ENCODE results near the gene KRT20.
"Not testable (repeated sequence)": the region's sequence is repeated elsewhere in the genome, so short reads cannot be mapped to it uniquely, and the experiment has no call there.

The KRT20 gene, protein sequence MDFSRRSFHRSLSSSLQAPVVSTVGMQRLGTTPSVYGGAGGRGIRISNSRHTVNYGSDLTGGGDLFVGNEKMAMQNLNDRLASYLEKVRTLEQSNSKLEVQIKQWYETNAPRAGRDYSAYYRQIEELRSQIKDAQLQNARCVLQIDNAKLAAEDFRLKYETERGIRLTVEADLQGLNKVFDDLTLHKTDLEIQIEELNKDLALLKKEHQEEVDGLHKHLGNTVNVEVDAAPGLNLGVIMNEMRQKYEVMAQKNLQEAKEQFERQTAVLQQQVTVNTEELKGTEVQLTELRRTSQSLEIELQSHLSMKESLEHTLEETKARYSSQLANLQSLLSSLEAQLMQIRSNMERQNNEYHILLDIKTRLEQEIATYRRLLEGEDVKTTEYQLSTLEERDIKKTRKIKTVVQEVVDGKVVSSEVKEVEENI

DNA sequence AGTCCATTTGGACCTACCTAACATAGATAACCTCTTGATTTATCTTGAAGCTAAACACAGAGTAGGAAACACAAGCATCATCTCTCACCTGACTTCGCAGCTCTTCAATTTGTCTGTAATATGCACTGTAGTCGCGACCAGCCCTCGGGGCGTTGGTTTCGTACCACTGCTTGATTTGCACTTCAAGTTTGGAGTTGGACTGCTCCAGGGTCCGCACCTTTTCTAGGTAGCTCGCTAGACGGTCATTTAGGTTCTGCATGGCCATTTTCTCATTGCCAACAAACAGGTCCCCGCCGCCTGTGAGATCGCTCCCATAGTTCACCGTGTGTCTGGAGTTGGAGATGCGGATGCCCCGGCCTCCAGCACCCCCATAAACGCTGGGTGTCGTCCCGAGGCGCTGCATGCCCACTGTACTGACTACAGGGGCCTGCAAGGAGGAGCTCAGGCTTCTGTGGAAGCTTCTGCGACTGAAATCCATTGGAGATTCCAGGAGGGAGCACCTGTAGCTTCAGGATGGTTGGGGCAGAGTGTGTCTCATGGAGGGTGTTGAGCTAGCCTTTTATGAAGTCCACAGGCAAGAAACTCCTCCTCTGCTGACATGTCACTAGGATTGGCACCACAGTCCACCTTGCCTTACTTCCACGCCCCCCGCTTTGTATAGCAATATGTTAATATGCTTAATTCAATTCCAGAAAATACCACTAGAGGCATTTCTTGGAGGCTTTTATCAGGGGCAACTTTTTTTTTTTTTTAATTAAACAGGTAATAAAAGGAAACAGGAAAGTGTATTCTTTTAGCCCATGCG lies at the start of gene KRT20:
TSS of gene KRT20 (minus strand) at position 535 of the 805 bp plus-strand sequence. CDS start at position 478, 57 bp downstream.
- DNase-seq (ENCODE audit: low read depth in 3 of 3, low spot score in 1 of 3) = no peak

DNA sequence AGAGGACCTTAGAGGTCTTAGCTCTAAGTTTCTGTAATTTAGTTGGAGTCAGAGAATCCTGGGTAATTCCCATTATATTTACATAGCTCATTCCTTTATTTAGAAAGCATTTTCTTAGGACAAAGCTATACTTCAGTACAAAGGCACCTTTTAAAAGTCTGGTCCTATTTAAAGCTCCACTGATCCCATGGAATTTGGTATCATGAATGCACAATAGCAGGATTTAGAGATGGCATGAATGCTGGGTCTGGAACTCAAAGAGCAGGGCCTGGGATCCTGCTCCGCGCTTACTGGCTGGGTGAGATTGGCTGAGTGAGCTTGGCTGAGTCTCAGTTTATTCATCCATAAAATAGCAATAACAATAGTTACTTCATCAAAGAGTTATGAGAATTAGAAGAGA lies 47.6 kb upstream of the KRT20 start:
- DNase-seq (ENCODE audit: low read depth in 3 of 3, low spot score in 1 of 3) = no peak

DNA sequence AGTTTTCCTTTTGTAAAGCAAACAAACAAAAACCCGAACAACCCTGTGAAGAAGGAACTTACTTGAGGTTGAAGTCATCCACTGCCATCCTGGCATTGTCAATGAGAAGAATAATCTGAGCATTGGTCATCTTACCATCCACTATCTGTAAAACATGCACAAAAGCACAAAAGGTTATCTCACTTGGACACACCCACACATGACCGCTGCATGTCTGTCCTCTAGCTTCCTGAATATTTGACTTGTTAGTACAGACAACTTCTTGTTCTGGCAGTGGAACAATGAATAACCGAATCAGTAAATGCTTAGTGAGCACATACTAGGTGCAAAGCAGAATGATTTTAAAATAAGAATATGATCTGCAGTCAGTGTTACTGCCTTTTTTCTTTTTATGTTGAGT lies 46.3 kb upstream of the KRT20 start:
- no peak for DNase-seq (ENCODE audit: low read depth in 3 of 3, low spot score in 1 of 3)

DNA sequence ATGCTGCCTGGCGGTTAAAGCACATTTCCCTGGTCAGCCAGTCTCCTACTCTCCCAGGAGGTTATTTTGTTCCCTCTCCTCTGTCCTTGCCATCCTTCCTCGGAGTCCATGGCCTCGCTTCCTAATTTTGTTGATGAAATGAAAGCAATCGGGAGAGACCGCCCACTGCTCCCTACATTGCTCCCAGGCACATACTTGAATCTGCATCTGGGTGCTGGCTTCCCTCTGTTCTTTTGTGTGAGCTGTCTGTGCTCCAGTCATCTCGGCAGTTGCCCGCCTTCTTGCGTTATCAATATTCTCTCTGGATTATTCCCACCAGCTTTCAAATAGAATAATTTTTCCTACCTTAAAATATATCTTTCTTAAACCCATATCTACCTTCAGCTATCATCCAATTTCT lies 41.3 kb upstream of the KRT20 start:
- no peak for DNase-seq (ENCODE audit: low read depth in 3 of 3, low spot score in 1 of 3)

DNA sequence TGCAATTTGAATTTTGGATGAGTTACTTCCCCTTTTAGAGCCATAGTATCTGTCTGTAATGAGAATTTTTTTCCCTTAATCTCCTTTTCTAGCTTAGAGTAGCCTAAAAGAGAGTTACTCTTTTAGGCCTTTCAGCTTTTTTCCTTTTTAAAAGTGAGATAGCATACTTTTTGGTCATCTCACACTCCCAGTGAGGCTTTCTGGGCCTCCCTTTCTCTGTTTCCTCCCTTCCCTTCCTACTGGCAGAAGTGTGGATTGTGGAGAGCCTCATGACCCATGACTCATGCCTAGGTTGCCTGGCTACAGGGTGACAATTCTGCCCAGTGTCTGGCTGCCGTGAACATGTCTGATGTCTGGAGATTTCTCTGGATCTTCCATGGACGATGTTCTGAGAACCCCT lies 37.2 kb upstream of the KRT20 start:
- no peak for DNase-seq (ENCODE audit: low read depth in 3 of 3, low spot score in 1 of 3)

DNA sequence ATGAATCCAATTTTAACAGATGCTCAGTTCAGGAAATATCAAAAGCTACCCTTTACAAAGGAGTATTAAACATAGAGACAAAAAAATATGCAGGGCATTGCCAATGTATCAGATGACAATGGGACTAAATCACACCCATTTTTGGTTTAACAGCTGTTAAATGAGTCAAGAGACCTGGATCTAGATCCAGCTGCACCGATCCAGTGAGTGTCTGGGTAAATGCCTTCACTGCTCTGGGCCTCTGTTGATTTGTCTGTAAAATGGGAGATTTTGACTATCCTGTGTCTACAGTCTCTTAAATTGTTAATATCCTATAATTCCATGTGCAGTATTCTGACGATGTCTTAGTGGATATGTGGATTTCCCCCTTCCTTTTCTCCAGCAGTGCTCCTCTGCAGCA lies 36.0 kb upstream of the KRT20 start:
- no peak for DNase-seq (ENCODE audit: low read depth in 3 of 3, low spot score in 1 of 3)

DNA sequence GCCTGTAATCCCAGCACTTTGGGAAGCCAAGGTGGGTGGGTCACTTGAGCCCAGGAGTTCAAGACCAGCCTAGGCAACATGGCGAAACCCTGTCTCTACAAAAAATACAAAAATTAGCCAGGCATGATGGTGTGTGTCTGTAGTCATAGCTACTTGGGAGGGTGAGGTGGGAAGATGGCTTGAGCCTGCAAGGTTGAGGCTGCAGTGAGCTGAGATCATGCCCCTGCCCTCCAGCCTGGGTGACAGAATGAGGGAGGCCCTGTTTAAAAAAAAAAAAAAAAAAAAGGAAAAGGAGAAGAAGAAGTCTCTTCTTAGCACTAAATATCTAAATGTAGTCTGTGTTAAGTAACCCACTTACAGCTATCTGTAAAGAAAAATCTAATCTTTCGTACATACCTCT lies 32.1 kb upstream of the KRT20 start:
- not testable (repeated sequence) for DNase-seq (ENCODE audit: low read depth in 3 of 3, low spot score in 1 of 3)

DNA sequence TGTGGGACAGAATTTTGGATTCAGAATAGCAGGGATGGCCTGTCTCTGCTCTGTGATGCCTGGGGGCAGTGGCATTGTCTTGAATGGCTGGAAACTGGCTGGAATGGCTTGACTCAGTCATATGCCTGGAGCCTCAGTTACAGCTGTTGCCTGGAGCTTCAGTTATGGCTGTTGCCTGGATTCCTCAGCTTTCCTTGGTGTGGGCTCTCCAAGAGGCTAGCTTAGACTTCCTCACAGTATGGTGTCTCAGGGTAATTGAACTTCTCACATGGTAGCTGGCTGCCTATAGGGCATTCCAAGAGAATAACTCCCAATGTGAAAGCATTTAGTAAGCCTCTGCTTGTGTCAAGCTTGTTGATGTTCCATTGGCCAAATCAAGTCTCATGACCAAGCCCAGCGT lies 31.3 kb upstream of the KRT20 start:
- DNase-seq (ENCODE audit: low read depth in 3 of 3, low spot score in 1 of 3) = no peak

DNA sequence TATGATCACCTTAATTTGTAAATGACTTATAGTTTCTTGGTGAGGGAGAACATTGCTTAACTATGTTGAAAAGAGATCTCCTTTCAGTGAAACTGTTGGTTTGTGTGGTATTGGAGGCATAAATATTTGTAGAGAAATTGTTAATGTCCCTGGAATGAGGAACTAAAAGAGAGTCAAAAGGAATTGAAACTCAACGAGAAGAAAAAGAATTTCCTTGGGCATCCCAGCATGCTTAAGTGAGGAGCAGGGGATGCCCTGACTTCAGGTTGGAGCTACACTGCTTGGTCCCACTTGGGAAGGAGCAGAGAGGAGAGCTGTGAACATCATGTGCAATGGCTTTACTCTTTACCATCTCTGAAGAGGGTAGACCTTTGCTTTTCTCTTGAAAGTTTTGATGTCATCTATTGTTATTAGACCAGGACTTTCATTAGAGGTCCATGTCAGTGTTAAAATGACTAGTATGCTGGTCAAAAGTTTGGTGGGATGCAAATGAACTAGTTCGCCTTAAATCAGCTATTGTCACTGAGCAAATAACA lies 30.7 kb upstream of the KRT20 start:
- no peak for DNase-seq (ENCODE audit: low read depth in 3 of 3, low spot score in 1 of 3)

DNA sequence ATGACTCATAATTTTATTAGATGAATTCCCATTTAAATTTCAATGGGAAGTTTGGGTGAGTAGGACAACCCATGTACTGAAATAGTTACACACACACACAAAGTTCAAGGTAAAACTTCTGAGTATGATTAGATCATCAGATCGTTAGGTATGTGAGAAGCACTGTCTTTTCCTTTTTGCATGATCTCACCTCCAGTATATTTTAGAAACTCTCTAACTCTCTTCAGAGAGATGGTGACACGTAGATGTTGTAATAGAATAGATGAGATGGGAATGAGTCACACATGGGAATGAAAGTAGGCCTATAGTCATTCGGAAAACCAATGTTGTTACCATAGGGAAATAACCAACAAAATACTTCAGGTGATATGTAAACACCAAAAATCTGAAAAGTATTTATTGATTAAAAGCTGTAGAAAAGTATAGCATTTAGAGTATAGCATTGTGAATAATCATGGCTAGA lies 30.2 kb upstream of the KRT20 start:
- DNase-seq (ENCODE audit: low read depth in 3 of 3, low spot score in 1 of 3) = no peak

DNA sequence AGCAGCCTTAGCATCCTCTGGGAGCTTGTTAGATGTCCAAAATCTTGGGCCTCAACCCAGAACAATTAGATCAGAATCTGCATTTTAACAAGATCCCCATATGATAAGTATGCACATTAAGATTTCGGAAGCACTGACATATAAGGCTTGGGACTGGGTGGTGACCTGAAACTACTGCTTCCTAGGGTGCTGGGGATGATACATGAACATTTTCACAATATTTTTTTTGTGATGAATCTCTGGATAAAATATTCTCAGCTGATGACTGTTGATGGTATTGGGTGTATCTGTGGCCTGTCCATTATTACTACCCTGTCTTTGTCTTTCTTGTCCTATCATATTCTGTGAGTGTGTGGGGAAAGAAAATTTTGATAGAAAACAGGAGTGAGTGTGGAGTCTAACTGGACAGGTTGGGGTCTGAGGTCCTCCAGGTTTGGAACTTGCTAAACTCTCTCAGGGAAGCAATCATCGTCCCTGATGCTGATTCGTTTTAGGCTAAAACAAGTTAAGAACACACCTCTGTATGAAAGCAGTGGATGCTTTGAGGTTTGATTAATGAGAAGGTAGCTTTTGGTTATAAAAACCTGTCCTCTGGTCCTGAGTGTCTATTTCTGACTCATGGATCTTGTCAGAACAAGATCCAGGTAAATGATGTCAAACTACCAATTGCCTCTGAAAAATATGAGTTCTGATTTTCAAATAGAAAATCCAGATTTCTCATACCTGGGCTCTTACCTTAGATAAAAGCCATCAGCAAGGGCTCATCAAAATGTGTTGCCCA lies 29.2 kb upstream of the KRT20 start:
- no peak for DNase-seq (ENCODE audit: low read depth in 3 of 3, low spot score in 1 of 3)

DNA sequence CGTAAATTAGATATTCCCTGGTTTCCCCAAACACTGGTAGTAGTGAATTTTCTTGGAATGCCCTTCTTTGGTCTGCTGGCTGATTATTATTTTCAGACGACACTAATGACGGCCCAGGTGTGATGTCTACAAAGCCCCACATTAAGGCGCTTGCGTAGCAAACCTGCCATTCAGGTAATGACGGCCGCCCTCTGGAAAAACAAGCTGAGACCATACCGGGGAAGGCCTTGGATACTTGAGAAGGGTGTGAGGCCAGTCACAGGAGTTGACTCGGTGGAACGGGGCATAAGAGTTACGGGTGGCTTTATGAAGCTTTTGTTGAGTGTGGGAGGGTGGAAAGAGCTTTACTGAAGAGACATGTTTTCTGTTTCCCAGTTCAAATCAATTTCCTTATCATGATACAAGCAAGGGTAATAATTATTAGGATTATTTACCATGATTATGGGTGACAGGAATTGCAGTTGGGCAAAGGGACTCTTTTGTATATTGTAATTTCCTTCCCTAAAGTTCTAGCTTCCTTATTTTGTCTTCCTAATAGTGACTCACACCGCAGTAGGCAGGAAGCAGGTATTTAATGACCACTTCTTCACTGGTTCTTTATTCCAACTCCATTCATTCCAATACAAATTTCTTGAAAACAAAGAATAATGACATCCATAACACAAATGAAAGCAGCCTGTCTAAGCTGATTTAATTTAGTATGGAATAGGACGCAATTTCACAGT lies 27.6 kb upstream of the KRT20 start:
- no peak for DNase-seq (ENCODE audit: low read depth in 3 of 3, low spot score in 1 of 3)

DNA sequence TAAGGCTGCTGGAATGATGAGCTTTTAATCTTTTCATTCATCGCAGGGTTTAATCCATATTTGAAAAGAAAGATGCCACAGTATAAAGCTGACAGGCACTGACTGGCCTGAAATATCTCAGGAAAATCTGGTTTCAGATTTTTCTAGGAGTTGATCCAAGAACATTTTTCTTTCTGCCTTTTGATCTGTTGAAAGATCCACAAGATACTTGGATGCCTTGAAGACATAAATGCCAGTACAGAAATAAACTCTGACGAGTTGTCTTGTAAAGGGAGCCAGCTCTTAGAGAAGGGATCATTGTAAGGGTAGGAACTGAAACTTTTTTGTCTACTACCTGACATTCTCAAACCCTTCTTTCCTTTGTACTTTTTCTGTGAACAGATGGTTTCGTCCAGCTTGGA lies 25.4 kb upstream of the KRT20 start:
- DNase-seq (ENCODE audit: low read depth in 3 of 3, low spot score in 1 of 3) = no peak

DNA sequence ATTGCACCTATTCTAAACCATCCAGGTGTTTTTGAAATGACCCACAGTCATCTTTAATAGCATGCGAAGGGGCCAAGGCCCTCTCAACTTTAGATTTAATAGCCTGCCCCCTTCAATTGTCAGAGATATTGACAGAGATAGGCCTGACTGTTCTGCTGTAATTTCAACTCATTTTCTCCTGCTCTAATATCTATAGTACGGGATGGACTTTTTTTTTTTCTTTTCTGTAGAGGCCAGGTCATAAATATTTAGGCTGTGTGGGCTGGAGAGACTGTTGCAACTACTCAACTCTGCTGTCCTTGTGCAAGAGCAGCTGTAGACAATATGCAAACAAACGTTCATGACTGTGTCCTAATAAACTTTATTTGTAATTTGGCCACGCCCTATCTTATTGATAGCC lies 24.7 kb upstream of the KRT20 start:
- no peak for DNase-seq (ENCODE audit: low read depth in 3 of 3, low spot score in 1 of 3)

DNA sequence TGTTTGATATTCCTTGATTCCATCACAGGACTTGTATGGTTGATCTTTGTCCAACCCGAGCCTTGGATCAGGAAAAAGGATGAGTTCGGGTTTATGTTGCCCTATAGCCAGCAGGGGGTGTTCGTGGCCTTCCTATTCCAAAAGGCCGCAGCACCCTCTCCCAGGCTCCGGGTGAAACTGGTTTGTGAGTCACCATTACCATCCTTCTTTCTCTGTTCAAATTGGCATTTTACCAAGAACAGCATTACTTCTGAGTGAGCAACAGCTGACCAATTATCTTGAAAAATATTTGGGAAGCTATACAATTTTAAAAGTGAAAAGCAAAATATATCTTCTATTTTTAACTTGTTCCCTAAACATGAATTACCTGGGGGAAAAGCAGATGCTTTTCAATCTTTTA lies 24.3 kb upstream of the KRT20 start:
- DNase-seq (ENCODE audit: low read depth in 3 of 3, low spot score in 1 of 3) = peak; percentile 18 to 32 (median 30)

DNA sequence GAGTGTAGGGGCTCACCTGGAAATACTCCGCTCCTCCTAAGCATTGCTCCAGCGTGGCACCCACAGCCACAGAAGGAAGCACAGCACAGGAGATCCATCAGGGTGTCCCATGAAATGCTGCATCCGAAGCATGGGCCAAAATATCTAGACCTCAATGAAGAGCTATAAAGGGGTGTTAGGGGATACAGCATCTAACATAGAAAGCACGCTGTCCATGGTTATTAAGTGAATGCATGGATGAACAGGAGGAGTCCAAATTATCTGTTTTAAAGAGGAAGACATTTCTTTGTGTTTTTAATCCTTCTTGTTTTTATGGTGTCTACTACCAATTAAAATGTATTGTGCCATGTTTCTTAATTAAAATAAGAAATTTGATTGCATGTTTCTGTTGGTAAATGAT lies 21.6 kb upstream of the KRT20 start:
- DNase-seq (ENCODE audit: low read depth in 3 of 3, low spot score in 1 of 3) = no peak

DNA sequence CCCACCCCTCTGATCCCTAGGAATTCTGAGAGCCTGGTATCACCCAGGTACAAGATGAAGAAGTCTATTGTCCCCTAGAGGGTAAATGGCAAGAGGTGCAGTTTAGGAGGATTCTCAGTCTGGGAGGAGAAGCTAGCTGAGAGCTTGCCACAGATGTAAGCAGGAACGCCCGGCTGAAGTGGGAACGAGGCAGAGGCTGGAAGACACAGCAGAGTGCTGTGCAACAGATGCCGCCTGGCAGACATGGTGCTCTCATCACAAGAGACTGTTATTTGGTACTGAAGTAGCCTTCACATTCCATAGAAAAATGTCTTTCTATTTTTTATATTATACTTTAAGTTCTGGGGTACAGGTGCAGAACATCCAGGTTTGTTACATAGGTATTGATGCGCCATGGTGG lies 20.3 kb upstream of the KRT20 start:
- no peak for DNase-seq (ENCODE audit: low read depth in 3 of 3, low spot score in 1 of 3)

DNA sequence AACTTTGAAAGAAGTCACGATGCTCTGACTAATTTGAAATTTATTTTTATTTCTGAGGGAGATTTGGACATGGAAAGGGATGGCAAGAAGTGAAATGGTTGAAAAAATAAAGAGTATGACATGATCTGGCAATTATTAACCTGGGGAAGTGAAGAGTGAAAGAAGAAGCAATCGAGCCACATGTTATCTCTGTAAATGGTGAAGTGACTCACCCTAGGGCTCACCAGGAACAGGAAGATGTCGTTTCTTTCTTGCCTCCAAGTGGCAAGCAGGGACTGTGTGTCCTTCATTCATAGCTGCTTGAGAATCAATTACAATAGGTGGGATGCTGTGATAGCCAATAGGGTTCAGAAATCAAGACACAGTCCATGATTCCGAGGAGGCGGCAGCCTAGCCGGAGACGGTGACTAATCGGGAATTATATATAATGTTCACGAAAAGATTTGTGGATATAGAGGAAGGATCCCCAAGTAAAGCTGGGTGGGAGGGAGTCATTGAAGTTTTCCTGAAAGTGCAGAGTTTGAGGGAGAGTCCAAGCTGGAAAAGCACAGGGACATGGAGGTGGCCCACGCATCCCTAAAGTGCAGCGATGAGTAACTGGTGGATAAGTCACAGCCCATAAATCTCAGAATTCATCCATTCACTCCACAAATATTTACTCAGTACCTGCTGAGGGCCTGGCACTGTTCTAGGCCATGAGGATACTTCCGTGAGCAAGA lies 18.2 kb upstream of the KRT20 start:
- no peak for DNase-seq (ENCODE audit: low read depth in 3 of 3, low spot score in 1 of 3)

DNA sequence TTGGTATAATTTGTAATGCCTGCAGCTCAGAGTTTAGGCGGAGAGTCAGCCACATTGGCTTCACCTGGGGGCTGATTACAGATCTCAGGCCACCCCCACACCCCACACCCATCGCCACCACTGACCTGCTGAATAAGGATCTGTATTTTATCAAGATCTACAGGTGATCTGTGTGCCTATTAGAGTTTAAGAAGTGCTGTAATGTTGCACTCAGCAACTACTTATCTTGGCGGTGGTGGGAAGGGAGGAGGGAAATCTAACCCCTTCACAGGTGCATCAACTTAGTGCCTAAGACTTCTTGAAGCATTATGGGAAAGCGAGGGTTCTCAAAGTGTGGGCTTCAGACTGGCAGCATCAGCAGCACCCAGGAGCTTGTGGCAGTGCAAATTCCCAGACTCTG lies 17.5 kb upstream of the KRT20 start:
- DNase-seq (ENCODE audit: low read depth in 3 of 3, low spot score in 1 of 3) = no peak

DNA sequence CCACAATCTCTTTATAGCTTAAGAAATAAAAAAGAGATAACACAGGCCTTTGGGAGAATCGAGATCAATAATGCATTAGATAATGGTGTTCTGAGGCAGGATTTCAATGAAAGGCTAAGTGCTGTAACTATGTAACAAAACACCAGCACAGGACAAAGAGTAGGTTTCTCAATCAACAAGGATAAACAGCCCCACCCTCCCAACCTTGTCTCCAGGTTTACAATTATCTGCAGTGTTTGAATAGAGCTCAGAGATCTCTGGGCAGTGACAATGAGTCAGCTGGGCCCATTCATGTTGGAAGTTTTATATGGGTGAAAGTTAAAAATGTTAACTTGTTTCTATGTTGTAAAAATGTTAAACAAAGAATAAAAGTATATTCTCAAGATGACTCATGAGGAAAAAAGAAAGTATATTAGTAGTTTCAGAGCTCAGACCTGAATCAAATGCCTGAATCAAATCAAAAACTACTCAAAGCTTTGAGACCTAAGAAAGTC lies 17.0 kb upstream of the KRT20 start:
- DNase-seq (ENCODE audit: low read depth in 3 of 3, low spot score in 1 of 3) = no peak

Data from stimulated activated CD4-positive, alpha-beta T cell treated with anti-CD3 and anti-CD28 coated beads, TNF-alpha, amount 100 ng/mL, for 1 hour (primary cell).